ENCODE results near the gene HENMT1.

- no peak for TF ChIP-seq EZH2 (IDR thresholded peaks at IDR 0.05; ENCODE audit: borderline replicate concordance, low read depth, low read length, poor library complexity, severe bottlenecking)
- TF ChIP-seq, protein P1, sequence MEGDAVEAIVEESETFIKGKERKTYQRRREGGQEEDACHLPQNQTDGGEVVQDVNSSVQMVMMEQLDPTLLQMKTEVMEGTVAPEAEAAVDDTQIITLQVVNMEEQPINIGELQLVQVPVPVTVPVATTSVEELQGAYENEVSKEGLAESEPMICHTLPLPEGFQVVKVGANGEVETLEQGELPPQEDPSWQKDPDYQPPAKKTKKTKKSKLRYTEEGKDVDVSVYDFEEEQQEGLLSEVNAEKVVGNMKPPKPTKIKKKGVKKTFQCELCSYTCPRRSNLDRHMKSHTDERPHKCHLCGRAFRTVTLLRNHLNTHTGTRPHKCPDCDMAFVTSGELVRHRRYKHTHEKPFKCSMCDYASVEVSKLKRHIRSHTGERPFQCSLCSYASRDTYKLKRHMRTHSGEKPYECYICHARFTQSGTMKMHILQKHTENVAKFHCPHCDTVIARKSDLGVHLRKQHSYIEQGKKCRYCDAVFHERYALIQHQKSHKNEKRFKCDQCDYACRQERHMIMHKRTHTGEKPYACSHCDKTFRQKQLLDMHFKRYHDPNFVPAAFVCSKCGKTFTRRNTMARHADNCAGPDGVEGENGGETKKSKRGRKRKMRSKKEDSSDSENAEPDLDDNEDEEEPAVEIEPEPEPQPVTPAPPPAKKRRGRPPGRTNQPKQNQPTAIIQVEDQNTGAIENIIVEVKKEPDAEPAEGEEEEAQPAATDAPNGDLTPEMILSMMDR (conservative IDR thresholded peaks at IDR 0.05; ENCODE audit: low read depth, low read length): no peak
Observed at GRCh38 chr1:108671143-108671542, 10.2 kb upstream of the HENMT1 start.
